ENCODE data around the gene GFI1B. TPM values are rescaled to one million over a fixed set of nuclear protein-coding genes. Genes with fewer than 3 reads are reported as not detected.

Gene GFI1B
- total RNA-seq, 2 donors from 2014 or later, result not detected

DNA sequence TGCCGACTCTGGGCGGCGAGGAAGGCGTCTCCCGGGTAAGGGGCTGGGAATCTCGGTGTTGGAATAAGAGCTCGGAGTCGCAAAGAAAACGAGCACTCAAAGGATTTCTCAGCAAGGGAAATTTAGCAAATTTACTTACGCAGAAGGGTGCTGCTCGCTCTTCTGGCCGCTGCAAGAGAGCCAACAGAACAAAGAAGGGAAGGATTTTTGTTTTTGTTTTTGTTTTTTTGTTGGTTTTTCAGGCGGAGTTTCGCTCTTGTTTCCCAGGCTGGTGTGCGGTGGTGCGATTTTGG, 52.6 kb downstream of the GFI1B start:
- no peak for DNase-seq
- ATAC-seq, result no peak
- H3K27ac ChIP-seq, result peak overlapping the region; percentile 72 to 94 (median 84)

DNA sequence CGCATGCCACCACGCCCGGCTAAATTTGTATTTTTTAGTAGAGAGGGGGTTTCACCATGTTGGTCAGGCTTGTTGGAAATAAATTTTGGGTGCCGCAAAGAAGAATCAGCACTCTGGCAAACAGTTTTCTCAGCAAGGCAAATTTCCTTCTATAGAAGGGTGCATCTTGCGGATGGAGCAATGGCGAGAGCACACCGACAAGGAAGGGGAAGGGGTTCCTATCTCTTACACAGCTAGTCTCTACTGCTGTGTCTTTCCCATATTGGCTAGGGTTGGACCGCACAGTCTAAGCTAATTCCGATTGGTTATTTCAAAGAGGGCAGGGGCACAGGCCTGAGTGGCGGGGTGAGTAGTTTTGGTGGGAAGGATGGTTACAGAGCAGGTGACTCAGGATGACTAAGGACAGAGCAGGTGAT, 53.0 kb downstream of the GFI1B start:
- intact Hi-C loops (cut with DNase I), result loop anchor here (10.0 kb wide), 1 partner anchor 303 kb away; the partner anchor contains the start of gene SURF6
- H3K36me3 ChIP-seq (replicated peaks in 1 of 2; ENCODE audit: insufficient read depth in 1 of 2, low read depth in 2 of 2), result no peaks in the 10 kb centered on the region

More for the DNA sequence above, 52.6 kb downstream of the GFI1B start:
- no peaks in the 10 kb centered on the region for H3K27me3 ChIP-seq
- 0 to 1% methylated on average over 16 of the region's 16 CpGs for WGBS, 2 donors
- no peaks in the 10 kb centered on the region for H3K9me3 ChIP-seq
- intact Hi-C loops (cut with DNase I), result loop anchor here (10.0 kb wide), 1 partner anchor 304 kb away; the partner anchor contains the start of gene SURF6
- peaks cover 38% of the 10 kb centered on the region for H3K4me1 ChIP-seq
- H3K4me3 ChIP-seq, result peak overlapping the region; percentile 51 to 81
- no peak for TF ChIP-seq POLR2A (IDR thresholded peaks at IDR 0.05)
- TF ChIP-seq, protein P1, sequence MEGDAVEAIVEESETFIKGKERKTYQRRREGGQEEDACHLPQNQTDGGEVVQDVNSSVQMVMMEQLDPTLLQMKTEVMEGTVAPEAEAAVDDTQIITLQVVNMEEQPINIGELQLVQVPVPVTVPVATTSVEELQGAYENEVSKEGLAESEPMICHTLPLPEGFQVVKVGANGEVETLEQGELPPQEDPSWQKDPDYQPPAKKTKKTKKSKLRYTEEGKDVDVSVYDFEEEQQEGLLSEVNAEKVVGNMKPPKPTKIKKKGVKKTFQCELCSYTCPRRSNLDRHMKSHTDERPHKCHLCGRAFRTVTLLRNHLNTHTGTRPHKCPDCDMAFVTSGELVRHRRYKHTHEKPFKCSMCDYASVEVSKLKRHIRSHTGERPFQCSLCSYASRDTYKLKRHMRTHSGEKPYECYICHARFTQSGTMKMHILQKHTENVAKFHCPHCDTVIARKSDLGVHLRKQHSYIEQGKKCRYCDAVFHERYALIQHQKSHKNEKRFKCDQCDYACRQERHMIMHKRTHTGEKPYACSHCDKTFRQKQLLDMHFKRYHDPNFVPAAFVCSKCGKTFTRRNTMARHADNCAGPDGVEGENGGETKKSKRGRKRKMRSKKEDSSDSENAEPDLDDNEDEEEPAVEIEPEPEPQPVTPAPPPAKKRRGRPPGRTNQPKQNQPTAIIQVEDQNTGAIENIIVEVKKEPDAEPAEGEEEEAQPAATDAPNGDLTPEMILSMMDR (IDR thresholded peaks at IDR 0.05), result peak in 1 of 7 experiments; percentile 3
- H3K36me3 ChIP-seq (replicated peaks in 1 of 2; ENCODE audit: insufficient read depth in 1 of 2, low read depth in 2 of 2), result no peaks in the 10 kb centered on the region

DNA sequence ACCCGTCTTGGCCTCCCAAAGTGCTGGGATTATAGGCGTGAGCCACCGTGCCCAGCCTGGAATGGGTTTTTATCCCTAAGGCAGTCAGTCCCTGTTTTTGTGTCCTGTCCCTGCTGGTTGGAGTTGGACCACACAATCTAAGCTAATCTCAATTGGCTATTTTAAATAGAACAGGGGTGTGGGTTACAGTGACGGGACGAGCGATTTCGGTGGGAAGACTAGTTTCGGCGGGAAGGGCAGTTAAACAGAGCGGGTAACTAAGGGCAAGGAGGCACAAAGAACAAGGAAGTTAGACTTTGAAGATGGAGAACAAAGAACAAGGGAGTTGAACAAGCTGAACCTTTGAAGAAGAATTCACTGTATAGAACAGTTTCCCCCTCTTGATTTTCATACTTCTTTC, 53.7 kb downstream of the GFI1B start:
- intact Hi-C loops (cut with DNase I), result loop anchor here (10.0 kb wide), 1 partner anchor 303 kb away; the partner anchor contains the start of gene SURF6
- no peak overlapping the region for H3K4me3 ChIP-seq
- H3K9me3 ChIP-seq, result no peaks in the 10 kb centered on the region
- H3K27ac ChIP-seq, result no peak overlapping the region
- TF ChIP-seq POLR2A (IDR thresholded peaks at IDR 0.05), result no peak
- TF ChIP-seq, protein P1 (IDR thresholded peaks at IDR 0.05), result no peak
- ATAC-seq, result no peak
- H3K36me3 ChIP-seq (replicated peaks in 1 of 2; ENCODE audit: insufficient read depth in 1 of 2, low read depth in 2 of 2), result no peaks in the 10 kb centered on the region
- no peak for DNase-seq
- peaks cover 38% of the 10 kb centered on the region for H3K4me1 ChIP-seq
- H3K27me3 ChIP-seq, result no peaks in the 10 kb centered on the region
- WGBS, 2 donors, result 88 to 94% methylated on average over 10 of the region's 10 CpGs

More for the DNA sequence above, 53.0 kb downstream of the GFI1B start:
- TF ChIP-seq POLR2A (IDR thresholded peaks at IDR 0.05), result no peak
- TF ChIP-seq, protein P1 (IDR thresholded peaks at IDR 0.05), result no peak
- 54 to 61% methylated on average over 10 of the region's 10 CpGs for WGBS, 2 donors
- Histone ChIP-seq H3K4me1 (peaks cover 38% of the 10 kb centered on the region), H3K4me3 (peak overlapping the region; percentile 51 to 81), H3K9me3 (no peaks in the 10 kb centered on the region), H3K27me3 (no peaks in the 10 kb centered on the region), H3K27ac (peak overlapping the region in 2 of 4 donors; percentile 87 to 94)
- no peak for ATAC-seq
- no peak for DNase-seq

DNA sequence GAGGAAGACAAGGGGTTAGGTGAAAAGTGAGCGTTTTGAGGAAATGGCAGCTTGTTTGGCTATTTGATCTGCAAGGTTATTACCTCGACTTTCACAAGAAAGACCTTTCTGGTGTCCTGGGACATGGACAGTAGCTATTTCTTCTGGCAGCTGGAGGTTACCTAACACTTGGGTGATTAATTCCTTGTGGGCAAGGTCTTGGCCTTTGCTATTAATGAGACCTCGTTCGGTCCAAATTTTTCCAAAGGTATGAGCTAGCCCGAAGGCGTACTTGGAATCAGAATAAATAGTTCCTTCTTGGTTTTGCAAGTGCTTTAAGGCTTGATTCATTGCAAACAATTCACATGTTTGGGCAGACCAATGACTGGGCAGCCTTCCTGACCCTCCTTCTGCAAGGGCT, 57.2 kb downstream of the GFI1B start:
- no peak for DNase-seq
- TF ChIP-seq, protein P1 (IDR thresholded peaks at IDR 0.05), result no peak
- no peak for TF ChIP-seq POLR2A (IDR thresholded peaks at IDR 0.05)
- no peak for ATAC-seq
- 57 to 61% methylated on average over 6 of the region's 6 CpGs for WGBS, 2 donors
- Histone ChIP-seq H3K27ac (no peak overlapping the region), H3K9me3 (no peaks in the 10 kb centered on the region), H3K4me1 (peaks cover 24% of the 10 kb centered on the region), H3K4me3 (no peak overlapping the region), H3K27me3 (no peaks in the 10 kb centered on the region), H3K36me3 (replicated peaks in 1 of 2; ENCODE audit: insufficient read depth in 1 of 2, low read depth in 2 of 2) (no peaks in the 10 kb centered on the region)
- intact Hi-C loops (cut with DNase I), result loop anchor here (10.0 kb wide), 1 partner anchor 299 kb away; the partner anchor contains the start of gene SURF6
